Measurements from ENCODE around the gene XRCC1. TPM values are rescaled to one million over a fixed set of nuclear protein-coding genes. Genes with fewer than 3 reads are reported as not detected.

Gene XRCC1
- total and polyA plus RNA-seq, 9 of the 15 experiments (the other 6 are each of a cell fraction or from before 2014, with no cell fraction given) = 1.5 to 36.9 (median 24.9) TPM

- DNase-seq (ENCODE audit: extremely low read depth in 1 of 4, low spot score in 3 of 4) (no peak), ATAC-seq (no peak), FAIRE-seq (no peak)
- H3K27me3 ChIP-seq (ENCODE audit: control insufficient read depth in 2 of 2, insufficient read depth in 2 of 2, low read length in 2 of 2) = no peaks in the 10 kb centered on the region
- ChIA-PET POLR2A (interaction anchor here (0.6 to 0.7 kb wide), 2 partner anchors 22 to 34 kb away, joined by 3 read pairs; partner anchors contain the start of gene ZNF575), CTCF (ENCODE audit: low intra/inter-chr PET ratio) (no interaction called here)
- no peak overlapping the region for H3K4me2 ChIP-seq (ENCODE audit: insufficient read depth, low read length)
- peaks cover 3% of the 10 kb centered on the region; the same call in 1 of the 3 replicates for H3K36me3 ChIP-seq (ENCODE audit: control insufficient read depth, insufficient read depth, low read length)
- in situ Hi-C loops (cut with MboI) = no loop called here
- no peaks in the 10 kb centered on the region for H4K20me1 ChIP-seq (replicated peaks; ENCODE audit: control insufficient read depth, insufficient read depth, low read length)
- 37% methylated on average over 3 of the region's 3 CpGs for WGBS (ENCODE audit: insufficient coverage, low coverage, missing lambda C conversion rate)
- no peaks in the 10 kb centered on the region for H3K9me1 ChIP-seq (ENCODE audit: control insufficient read depth, insufficient read depth, low read length)
- H3K4me1 ChIP-seq (replicated peaks in 1 of 2; ENCODE audit: control insufficient read depth in 2 of 2, insufficient read depth in 2 of 2, low read length in 2 of 2) = peaks cover 8 to 19% of the 10 kb centered on the region in 2 experiments; a peak in 4 of 5 replicates
- H3K9me3 ChIP-seq (replicated peaks; ENCODE audit: control insufficient read depth, insufficient read depth, low read depth, low read length) = no peaks in the 10 kb centered on the region
- no peak overlapping the region for H3K27ac ChIP-seq (ENCODE audit: extremely low read depth, low read depth, low read length)
- no peaks in the 10 kb centered on the region for H3K79me2 ChIP-seq (ENCODE audit: control insufficient read depth, insufficient read depth, low read length)
- BruUV-seq (replicated peaks) = no TSS peak
- H3K9ac ChIP-seq (ENCODE audit: insufficient read depth in 1 of 2, low read depth in 2 of 2, low read length in 2 of 2) = peak overlapping the region in 1 of 2 experiments; percentile 64; a peak in 1 of 4 replicates
- H2AFZ ChIP-seq (ENCODE audit: low read depth, low read length) = no peak overlapping the region
- no peak overlapping the region for H3K4me3 ChIP-seq
- intact Hi-C loops (cut with micrococcal nuclease) = no loop called here
- TF ChIP-seq ZNF24 (IDR thresholded peaks at IDR 0.05) (no peak), NR2C2 (CRISPR knock-in tag; IDR thresholded peaks at IDR 0.05) (no peak), NR2C2 (tag; IDR thresholded peaks at IDR 0.05) (no peak), ZZZ3 (IDR thresholded peaks at IDR 0.05) (no peak), CBFB (CRISPR knock-in tag; IDR thresholded peaks at IDR 0.05) (no peak), UBTF (IDR thresholded peaks at IDR 0.05; ENCODE audit: borderline replicate concordance in 1 of 2, low read depth in 2 of 2, low read length in 2 of 2) (no peak), ZBTB5 (IDR thresholded peaks at IDR 0.05) (no peak), POLR2AphosphoS5 (IDR thresholded peaks at IDR 0.05; ENCODE audit: control insufficient read depth, insufficient read depth, low read depth, low read length) (no peak), KLF6 (CRISPR knock-in tag; IDR thresholded peaks at IDR 0.05; ENCODE audit: borderline replicate concordance) (no peak), SMAD4 (CRISPR knock-in tag; conservative IDR thresholded peaks at IDR 0.05) (no peak), TBP (optimal IDR thresholded peaks at IDR 0.05; ENCODE audit: low read depth, low read length) (no peak), RBM39 (optimal IDR thresholded peaks at IDR 0.05; ENCODE audit: low read depth, low read length) (no peak), DPF2 (IDR thresholded peaks at IDR 0.05) (no peak)
- TF ChIP-seq, protein P1, sequence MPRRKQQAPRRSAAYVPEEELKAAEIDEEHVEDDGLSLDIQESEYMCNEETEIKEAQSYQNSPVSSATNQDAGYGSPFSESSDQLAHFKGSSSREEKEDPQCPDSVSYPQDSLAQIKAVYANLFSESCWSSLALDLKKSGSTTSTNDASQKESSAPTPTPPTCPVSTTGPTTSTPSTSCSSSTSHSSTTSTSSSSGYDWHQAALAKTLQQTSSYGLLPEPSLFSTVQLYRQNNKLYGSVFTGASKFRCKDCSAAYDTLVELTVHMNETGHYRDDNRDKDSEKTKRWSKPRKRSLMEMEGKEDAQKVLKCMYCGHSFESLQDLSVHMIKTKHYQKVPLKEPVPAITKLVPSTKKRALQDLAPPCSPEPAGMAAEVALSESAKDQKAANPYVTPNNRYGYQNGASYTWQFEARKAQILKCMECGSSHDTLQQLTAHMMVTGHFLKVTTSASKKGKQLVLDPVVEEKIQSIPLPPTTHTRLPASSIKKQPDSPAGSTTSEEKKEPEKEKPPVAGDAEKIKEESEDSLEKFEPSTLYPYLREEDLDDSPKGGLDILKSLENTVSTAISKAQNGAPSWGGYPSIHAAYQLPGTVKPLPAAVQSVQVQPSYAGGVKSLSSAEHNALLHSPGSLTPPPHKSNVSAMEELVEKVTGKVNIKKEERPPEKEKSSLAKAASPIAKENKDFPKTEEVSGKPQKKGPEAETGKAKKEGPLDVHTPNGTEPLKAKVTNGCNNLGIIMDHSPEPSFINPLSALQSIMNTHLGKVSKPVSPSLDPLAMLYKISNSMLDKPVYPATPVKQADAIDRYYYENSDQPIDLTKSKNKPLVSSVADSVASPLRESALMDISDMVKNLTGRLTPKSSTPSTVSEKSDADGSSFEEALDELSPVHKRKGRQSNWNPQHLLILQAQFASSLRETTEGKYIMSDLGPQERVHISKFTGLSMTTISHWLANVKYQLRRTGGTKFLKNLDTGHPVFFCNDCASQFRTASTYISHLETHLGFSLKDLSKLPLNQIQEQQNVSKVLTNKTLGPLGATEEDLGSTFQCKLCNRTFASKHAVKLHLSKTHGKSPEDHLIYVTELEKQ (CRISPR knock-in tag; IDR thresholded peaks at IDR 0.05) = no peak
Measured at GRCh38 chr19:43499042-43499441, 76.3 kb downstream of the XRCC1 start.
